IMR-90 (cell line): ENCODE measurements around the gene PPP1R14C. TPM values are rescaled to one million over a fixed set of nuclear protein-coding genes. Genes with fewer than 3 reads are reported as not detected.

Source experiments
- ATAC-seq: fragments of 200-7000 bp; cut with Tn5 transposase; 2 replicates; pipeline ENCODE4 v1.9.1; 2020; ENCODE audit warnings: low read depth, mild to moderate bottlenecking, moderate library complexity
- BruUV-seq: library from RNA; stranded (reverse); fragments of 400-500 nt; replicated peaks from 2 replicates; lab custom pipeline; 2021; lab: Mats Ljungman, UMichigan
- CTCF ChIA-PET: fragments of 300-600 bp; formaldehyde crosslinking; extraction: SDS; loops from one replicate; lab custom pipeline; 2021; ENCODE audit warnings: antibody characterized with exemption; lab: Yijun Ruan, JAX
- POLR2A ChIA-PET: fragments of 300-600 bp; sonication (Branson Sonifier 250); formaldehyde crosslinking; loops from one replicate; lab custom pipeline; 2022; ENCODE audit warnings: antibody characterized with exemption; ENCODE audit not compliant: unreplicated experiment; lab: Charles Lee
- DNase-seq: peaks from one replicate; pipeline ENCODE4 v3.0.0; 2013
- H2AFZ ChIP-seq: replicated peaks from 2 replicates; pipeline ENCODE3; 2013; ENCODE audit warnings: low read length, mild to moderate bottlenecking; ENCODE audit not compliant: poor library complexity
- H2AK5ac ChIP-seq: 2 replicates; pipeline ENCODE4 v1.6.1; 2013; ENCODE audit warnings: low read depth, low read length, inconsistent platforms
- H2AK9ac ChIP-seq: replicated peaks from 2 replicates; pipeline ENCODE3; 2013; ENCODE audit warnings: mild to moderate bottlenecking, low read depth, low read length, moderate library complexity; ENCODE audit not compliant: poor library complexity
- H2BK120ac ChIP-seq: 2 replicates; pipeline ENCODE4 v1.6.1; 2013; ENCODE audit warnings: low read depth, low read length, inconsistent platforms
- H2BK15ac ChIP-seq: 3 replicates; pipeline ENCODE4 v1.6.1; 2013; ENCODE audit warnings: low read depth, low read length, inconsistent platforms
- H2BK20ac ChIP-seq: 2 replicates; pipeline ENCODE4 v1.6.1; 2013; ENCODE audit warnings: low read depth, mild to moderate bottlenecking, inconsistent platforms, low read length, moderate library complexity
- H2BK5ac ChIP-seq: 2 replicates; pipeline ENCODE4 v1.6.1; 2013; ENCODE audit warnings: mild to moderate bottlenecking, low read depth, low read length, inconsistent platforms; ENCODE audit not compliant: poor library complexity, severe bottlenecking
- H3K14ac ChIP-seq: replicated peaks from 2 replicates; pipeline ENCODE4 v1.6.1; 2013; ENCODE audit warnings: low read depth, low read length, inconsistent platforms
- H3K18ac ChIP-seq: 2 replicates; pipeline ENCODE4 v1.6.1; 2013; ENCODE audit warnings: low read depth, low read length, control low read depth
- H3K23ac ChIP-seq: 2 replicates; pipeline ENCODE4 v1.6.1; 2013; ENCODE audit warnings: low read depth, low read length, inconsistent platforms
- H3K27ac ChIP-seq: 2 replicates; pipeline ENCODE4 v1.5.1; 2013; ENCODE audit warnings: mild to moderate bottlenecking, control low read depth, low read length; ENCODE audit not compliant: insufficient read depth
- H3K27me3 ChIP-seq: 2 replicates; pipeline ENCODE4 v1.6.1; 2013; ENCODE audit warnings: low read length; ENCODE audit not compliant: control insufficient read depth, insufficient read depth
- H3K36me3 ChIP-seq: 2 replicates; pipeline ENCODE4 v1.6.1; 2013; ENCODE audit warnings: low read length, mixed read lengths; ENCODE audit not compliant: control insufficient read depth, insufficient read depth
- H3K4ac ChIP-seq: 2 replicates; pipeline ENCODE4 v1.6.1; 2013; ENCODE audit warnings: low read depth, low read length, inconsistent platforms
- H3K4me1 ChIP-seq: 2 replicates; pipeline ENCODE4 v1.6.1; 2013; ENCODE audit warnings: low read length, mixed read lengths; ENCODE audit not compliant: control insufficient read depth, insufficient read depth
- H3K4me2 ChIP-seq: 2 replicates; pipeline ENCODE4 v1.6.1; 2013; ENCODE audit warnings: low read depth, mild to moderate bottlenecking, control low read depth, low read length, moderate library complexity
- H3K4me3 ChIP-seq: 2 replicates; pipeline ENCODE4 v1.5.1; 2013; ENCODE audit warnings: low read depth, mild to moderate bottlenecking, control low read depth, low read length, moderate library complexity; ENCODE audit not compliant: insufficient read depth
- H3K56ac ChIP-seq: 2 replicates; pipeline ENCODE4 v1.6.1; 2013; ENCODE audit warnings: low read length, inconsistent platforms; ENCODE audit not compliant: insufficient read depth; ENCODE audit errors: extremely low read depth
- H3K79me1 ChIP-seq, 2 experiments: 2 replicates each; pipeline ENCODE4 v1.6.1; 2013; ENCODE audit warnings: low read length in 2 of 2, inconsistent platforms in 1 of 2, low read depth in 1 of 2
- H3K9ac ChIP-seq: 2 replicates; pipeline ENCODE4 v1.6.1; 2013; ENCODE audit warnings: low read depth, low read length, control low read depth
- H3K9me1 ChIP-seq: 2 replicates; pipeline ENCODE4 v1.6.1; 2013; ENCODE audit warnings: low read length, inconsistent platforms; ENCODE audit not compliant: insufficient read depth
- H3K9me3 ChIP-seq: 2 replicates; pipeline ENCODE4 v1.6.1; 2013; ENCODE audit warnings: low read length; ENCODE audit not compliant: control insufficient read depth, insufficient read depth
- H4K20me1 ChIP-seq: 2 replicates; pipeline ENCODE4 v1.6.1; 2013; ENCODE audit warnings: low read length, inconsistent platforms; ENCODE audit not compliant: insufficient read depth
- H4K5ac ChIP-seq: 2 replicates; pipeline ENCODE4 v1.6.1; 2013; ENCODE audit warnings: mild to moderate bottlenecking, low read depth, low read length, control low read depth
- H4K8ac ChIP-seq, 2 experiments: 2 replicates each; pipeline ENCODE4 v1.6.1; 2013; ENCODE audit warnings: low read depth in 2 of 2, low read length in 2 of 2, control low read depth in 1 of 2, inconsistent platforms in 1 of 2
- H4K91ac ChIP-seq: 2 replicates; pipeline ENCODE4 v1.6.1; 2013; ENCODE audit warnings: low read depth, low read length, inconsistent platforms; ENCODE audit not compliant: insufficient read depth
- BHLHE40 ChIP-seq: fragments of 150-350 bp; IDR thresholded peaks from 2 replicates; pipeline ENCODE4 v1.6.1; 2016; ENCODE audit warnings: mild to moderate bottlenecking, low read depth, low read length
- CEBPB ChIP-seq: IDR thresholded peaks from 2 replicates; pipeline ENCODE4 v1.6.1; 2012; ENCODE audit warnings: low read depth, low read length, improper control_type of control experiment
- CHD1 ChIP-seq: IDR thresholded peaks from 2 replicates; pipeline ENCODE4 v1.6.1; 2012; ENCODE audit warnings: low read depth, low read length, improper control_type of control experiment
- FOS ChIP-seq: fragments of 150-350 bp; IDR thresholded peaks from 2 replicates; pipeline ENCODE4 v1.6.1; 2016; ENCODE audit warnings: low read depth, low read length
- MAFK ChIP-seq: IDR thresholded peaks from 2 replicates; pipeline ENCODE4 v1.6.1; 2012; ENCODE audit warnings: low read depth, low read length, improper control_type of control experiment
- MAZ ChIP-seq: IDR thresholded peaks from 2 replicates; pipeline ENCODE4 v1.6.1; 2012; ENCODE audit warnings: low read depth, mild to moderate bottlenecking, low read length, improper control_type of control experiment, moderate library complexity, borderline replicate concordance
- MXI1 ChIP-seq: IDR thresholded peaks from 2 replicates; pipeline ENCODE4 v1.6.1; 2012; ENCODE audit warnings: low read depth, mild to moderate bottlenecking, low read length, moderate library complexity, borderline replicate concordance
- NFE2L2 ChIP-seq: fragments of 150-350 bp; IDR thresholded peaks from 2 replicates; pipeline ENCODE4 v1.6.1; 2016; ENCODE audit warnings: low read depth, mild to moderate bottlenecking, low read length
- POLR2A ChIP-seq: IDR thresholded peaks from 2 replicates; pipeline ENCODE4 v1.6.1; 2012; ENCODE audit warnings: mild to moderate bottlenecking, low read depth, low read length
- RAD21 ChIP-seq: IDR thresholded peaks from 2 replicates; pipeline ENCODE4 v1.6.1; 2012; ENCODE audit warnings: low read length, improper control_type of control experiment
- RCOR1 ChIP-seq: IDR thresholded peaks from 2 replicates; pipeline ENCODE4 v1.6.1; 2012; ENCODE audit warnings: mild to moderate bottlenecking, low read length, improper control_type of control experiment; ENCODE audit not compliant: insufficient replicate concordance
- RFX5 ChIP-seq: IDR thresholded peaks from 2 replicates; pipeline ENCODE4 v1.8.0; 2012; ENCODE audit warnings: low read depth, mild to moderate bottlenecking, low read length, moderate library complexity
- SMC3 ChIP-seq: fragments of 150-350 bp; IDR thresholded peaks from 2 replicates; pipeline ENCODE4 v1.6.1; 2016; ENCODE audit warnings: low read depth, mild to moderate bottlenecking, antibody characterized with exemption, low read length, moderate library complexity
- USF2 ChIP-seq: fragments of 150-350 bp; IDR thresholded peaks from 2 replicates; pipeline ENCODE4 v1.6.1; 2017; ENCODE audit warnings: mild to moderate bottlenecking, antibody characterized with exemption, low read length, low read depth
- WGBS, 2 experiments: methylation state at CpG; one replicate each; pipeline versions ENCODE4 v1.1.5 to v1.1.7; 2013; ENCODE audit warnings: missing lambda C conversion rate in 2 of 2; ENCODE audit not compliant: insufficient read length in 1 of 2; ENCODE audit errors: extremely low coverage in 2 of 2; 5-methylcytosine and 5-hydroxymethylcytosine counted together
- dilution Hi-C: fragments of 300-500 bp; cut with HindIII; formaldehyde crosslinking; loops from one replicate; pipeline ENCODE4 v1.14.3; 2018; ENCODE audit warnings: low sequenced_read_pairs; ENCODE audit not compliant: unreplicated experiment
- in situ Hi-C: fragments of 300-500 bp; cut with MboI; formaldehyde crosslinking; loops from 3 replicates; pipeline ENCODE4 v1.14.3; 2019; ENCODE audit warnings: low sequenced_read_pairs, inconsistent platforms, mixed read lengths
- intact Hi-C: fragments of 100-400 bp; cut with micrococcal nuclease; formaldehyde crosslinking; loops from 2 replicates; pipeline ENCODE4 v1.10.0; 2022
- polyA plus RNA-seq, 3 experiments: library from polyadenylated mRNA; depleted of rRNA; stranded (reverse); fragments of >200 nt; gene quantifications; 2 replicates each; pipeline ENCODE4 v1.2.3, GENCODE V29; 2012; ENCODE audit warnings: low replicate concordance in 1 of 3
- total RNA-seq: library from RNA; depleted of rRNA; stranded (reverse); fragments of >200 nt; gene quantifications from 2 replicates; pipeline ENCODE4 v1.2.3, GENCODE V29; 2012
- TF ChIP-seq, protein P1 (sequence below): conservative IDR thresholded peaks from 2 replicates; pipeline ENCODE4 v1.5.1; 2012; ENCODE audit warnings: mild to moderate bottlenecking, low read depth, low read length, improper control_type of control experiment
- TF ChIP-seq, protein P2 (sequence below): fragments of 150-350 bp; IDR thresholded peaks from 2 replicates; pipeline ENCODE4 v1.6.1; 2016; ENCODE audit warnings: low read depth, mild to moderate bottlenecking, low read length, moderate library complexity, borderline replicate concordance

The PPP1R14C gene
- total and polyA plus RNA-seq, 2 of the 4 experiments (the other 2 are of a cell fraction), result not detected

- ChIA-PET POLR2A (no interaction called here), CTCF (no interaction called here)
- H2BK120ac ChIP-seq, result no peak overlapping the region
- ATAC-seq (peak; percentile 49), DNase-seq (peak; percentile 11)
- H3K27ac ChIP-seq, result no peak overlapping the region
- H3K4me1 ChIP-seq, result peaks cover 6% of the 10 kb centered on the region; the same call in 1 of the 2 replicates
- H3K56ac ChIP-seq, result no peak overlapping the region
- no peak overlapping the region for H4K8ac ChIP-seq
- H3K9me1 ChIP-seq, result no peaks in the 10 kb centered on the region
- H3K18ac ChIP-seq, result no peak overlapping the region
- H3K4ac ChIP-seq, result no peak overlapping the region
- no peak overlapping the region for H3K23ac ChIP-seq
- H2BK15ac ChIP-seq, result no peak overlapping the region
- H2AK9ac ChIP-seq, result no peak overlapping the region
- TF ChIP-seq, protein P1, sequence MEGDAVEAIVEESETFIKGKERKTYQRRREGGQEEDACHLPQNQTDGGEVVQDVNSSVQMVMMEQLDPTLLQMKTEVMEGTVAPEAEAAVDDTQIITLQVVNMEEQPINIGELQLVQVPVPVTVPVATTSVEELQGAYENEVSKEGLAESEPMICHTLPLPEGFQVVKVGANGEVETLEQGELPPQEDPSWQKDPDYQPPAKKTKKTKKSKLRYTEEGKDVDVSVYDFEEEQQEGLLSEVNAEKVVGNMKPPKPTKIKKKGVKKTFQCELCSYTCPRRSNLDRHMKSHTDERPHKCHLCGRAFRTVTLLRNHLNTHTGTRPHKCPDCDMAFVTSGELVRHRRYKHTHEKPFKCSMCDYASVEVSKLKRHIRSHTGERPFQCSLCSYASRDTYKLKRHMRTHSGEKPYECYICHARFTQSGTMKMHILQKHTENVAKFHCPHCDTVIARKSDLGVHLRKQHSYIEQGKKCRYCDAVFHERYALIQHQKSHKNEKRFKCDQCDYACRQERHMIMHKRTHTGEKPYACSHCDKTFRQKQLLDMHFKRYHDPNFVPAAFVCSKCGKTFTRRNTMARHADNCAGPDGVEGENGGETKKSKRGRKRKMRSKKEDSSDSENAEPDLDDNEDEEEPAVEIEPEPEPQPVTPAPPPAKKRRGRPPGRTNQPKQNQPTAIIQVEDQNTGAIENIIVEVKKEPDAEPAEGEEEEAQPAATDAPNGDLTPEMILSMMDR, result no peak
- no peak for TF ChIP-seq USF2
- TF ChIP-seq MAFK, result no peak
- no peak for TF ChIP-seq MXI1
- no peak for TF ChIP-seq RFX5
- no peak for TF ChIP-seq CEBPB
- no peak for TF ChIP-seq MAZ
- TF ChIP-seq SMC3, result no peak
- TF ChIP-seq, protein P2, sequence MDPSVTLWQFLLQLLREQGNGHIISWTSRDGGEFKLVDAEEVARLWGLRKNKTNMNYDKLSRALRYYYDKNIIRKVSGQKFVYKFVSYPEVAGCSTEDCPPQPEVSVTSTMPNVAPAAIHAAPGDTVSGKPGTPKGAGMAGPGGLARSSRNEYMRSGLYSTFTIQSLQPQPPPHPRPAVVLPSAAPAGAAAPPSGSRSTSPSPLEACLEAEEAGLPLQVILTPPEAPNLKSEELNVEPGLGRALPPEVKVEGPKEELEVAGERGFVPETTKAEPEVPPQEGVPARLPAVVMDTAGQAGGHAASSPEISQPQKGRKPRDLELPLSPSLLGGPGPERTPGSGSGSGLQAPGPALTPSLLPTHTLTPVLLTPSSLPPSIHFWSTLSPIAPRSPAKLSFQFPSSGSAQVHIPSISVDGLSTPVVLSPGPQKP, result no peak
- no peak for TF ChIP-seq RCOR1
- TF ChIP-seq CHD1, result no peak
- no peak for TF ChIP-seq RAD21
- TF ChIP-seq BHLHE40, result no peak
- no peak for TF ChIP-seq POLR2A
- TF ChIP-seq NFE2L2, result no peak
- no peak for TF ChIP-seq FOS
- H3K4me3 ChIP-seq, result no peak overlapping the region
- H2BK5ac ChIP-seq, result no peak overlapping the region
- H2BK20ac ChIP-seq, result no peak overlapping the region
- H3K27me3 ChIP-seq, result no peaks in the 10 kb centered on the region
- no peaks in the 10 kb centered on the region for H3K9me3 ChIP-seq
- H4K5ac ChIP-seq, result no peak overlapping the region
- intact Hi-C loops, result no loop called here
- no CpG with 5 or more reads among the region's 7 CpGs for WGBS, 2 experiments
- in situ Hi-C loops, result no loop called here
- no peak overlapping the region for H3K9ac ChIP-seq
- H3K14ac ChIP-seq, result no peak overlapping the region
- H3K4me2 ChIP-seq, result no peak overlapping the region
- H3K79me1 ChIP-seq, result no peaks in the 10 kb centered on the region
- no peak overlapping the region for H2AK5ac ChIP-seq
- H2AFZ ChIP-seq, result no peak overlapping the region
- no peaks in the 10 kb centered on the region for H3K36me3 ChIP-seq
- no TSS peak for BruUV-seq
- H4K20me1 ChIP-seq, result no peaks in the 10 kb centered on the region
- no peak overlapping the region for H4K91ac ChIP-seq
- dilution Hi-C loops, result no loop called here
Observed at GRCh38 chr6:150207931-150208570, 65.2 kb downstream of the PPP1R14C start.
